Ovary (tissue), 9 donors: ENCODE results near the gene NUDT8. TPM values are rescaled to one million over a fixed set of nuclear protein-coding genes. Genes with fewer than 3 reads are reported as not detected.

Experiments used
- DNase-seq, 5 donors: peaks; one replicate each; pipeline ENCODE4 v3.0.0-alpha.2; 2019 to 2020
- H3K27ac ChIP-seq, 2 donors: fragments of 200-600 bp; one replicate each; pipeline versions ENCODE4 v1.5.1 to v1.8.0; 2019 to 2022
- H3K27me3 ChIP-seq: fragments of 200-600 bp; one replicate; pipeline ENCODE4 v1.8.0; 2022
- H3K36me3 ChIP-seq: fragments of 200-600 bp; sonication (generic); one replicate; pipeline ENCODE4 v1.5.1; 2019
- H3K4me1 ChIP-seq: one replicate; pipeline ENCODE4 v1.8.1; 2013; ENCODE audit warnings: mild to moderate bottlenecking, moderate library complexity; ENCODE audit not compliant: insufficient read depth
- H3K4me3 ChIP-seq: fragments of 200-600 bp; sonication (generic); one replicate; pipeline ENCODE4 v1.5.1; 2017
- H3K9me3 ChIP-seq, 2 donors: fragments of 200-600 bp in 1 of 2; sonication (generic) in 1 of 2; one replicate each; pipeline versions ENCODE4 v1.5.1 to v1.8.1; 2013 to 2019; ENCODE audit warnings: mild to moderate bottlenecking in 1 of 2, moderate library complexity in 1 of 2
- EP300 ChIP-seq: sonication (generic); formaldehyde crosslinking; IDR thresholded peaks from one replicate; pipeline ENCODE4 v1.6.1; 2017; ENCODE audit warnings: antibody characterized with exemption
- POLR2A ChIP-seq: fragments of 450-650 bp; IDR thresholded peaks from one replicate; pipeline ENCODE4 v1.6.1; 2017; ENCODE audit warnings: antibody characterized with exemption, mild to moderate bottlenecking, moderate library complexity
- WGBS, 3 donors: extraction: QIAGEN DNeasy Blood & Tissue Kit in 1 of 3; methylation state at CpG; one replicate each; pipeline versions ENCODE4 v1.1.5 to v1.1.7; 2013 to 2017; 5-methylcytosine and 5-hydroxymethylcytosine counted together
- intact Hi-C, 4 donors: fragments of 100-400 bp; cut with DNase I; formaldehyde crosslinking; loops; one replicate each; pipeline versions ENCODE4 v1.11.0 to v1.15.1; 2022 to 2023
- polyA plus RNA-seq, 2 donors: library from polyadenylated mRNA; stranded (reverse); fragments of 200-250 nt in 1 of 2; fragments of 350-450 nt in 1 of 2; fragmentation: Illumina TruSeq in 1 of 2; extraction: RNeasy Lipid Tissue Mini Kit (QIAGEN cat#74804) in 1 of 2; gene quantifications; one replicate each; pipeline ENCODE4 v1.2.3, GENCODE V29; 2013 to 2014
- total RNA-seq, 7 donors: library from RNA; depleted of rRNA in 2 of 7; stranded (reverse); fragments of >200 nt in 2 of 7; fragmentation: NEBNext Ultra II Directional in 3 of 7; extraction: Animal tissue kit (Norgen Biotek cat#: 25700) in 3 of 7; gene quantifications; one replicate each; pipeline versions ENCODE4 v1.1.0 to v1.2.4, GENCODE V29; 2016 to 2023
- TF ChIP-seq, protein P1 (sequence below), 3 donors: fragments of 450-650 bp in 2 of 3; fragments of 200-600 bp in 1 of 3; IDR thresholded peaks; one replicate each; pipeline versions ENCODE4 v1.5.1 to v1.8.0; 2016 to 2022; ENCODE audit warnings: antibody characterized with exemption in 3 of 3, mild to moderate bottlenecking in 1 of 3
- donor health status: DM: no; HTN: no; CAD: no; lungs with moderate emphysema.
- donor health status: DM: no; HTN: no; CAD: no.
- donor health status: Bipolar disorder and iron deficiency.
- donor health status: DM: yes; HTN: yes; CAD: no.
- donor health status: DM: no; HTN: no; CAD: no.
- donor health status: DM: yes; HTN: yes; CAD: no.

The NUDT8 gene
- total and polyA plus RNA-seq, 9 donors, result 5.0 to 10.5 (median 7.3) TPM; not detected in 1

DNA sequence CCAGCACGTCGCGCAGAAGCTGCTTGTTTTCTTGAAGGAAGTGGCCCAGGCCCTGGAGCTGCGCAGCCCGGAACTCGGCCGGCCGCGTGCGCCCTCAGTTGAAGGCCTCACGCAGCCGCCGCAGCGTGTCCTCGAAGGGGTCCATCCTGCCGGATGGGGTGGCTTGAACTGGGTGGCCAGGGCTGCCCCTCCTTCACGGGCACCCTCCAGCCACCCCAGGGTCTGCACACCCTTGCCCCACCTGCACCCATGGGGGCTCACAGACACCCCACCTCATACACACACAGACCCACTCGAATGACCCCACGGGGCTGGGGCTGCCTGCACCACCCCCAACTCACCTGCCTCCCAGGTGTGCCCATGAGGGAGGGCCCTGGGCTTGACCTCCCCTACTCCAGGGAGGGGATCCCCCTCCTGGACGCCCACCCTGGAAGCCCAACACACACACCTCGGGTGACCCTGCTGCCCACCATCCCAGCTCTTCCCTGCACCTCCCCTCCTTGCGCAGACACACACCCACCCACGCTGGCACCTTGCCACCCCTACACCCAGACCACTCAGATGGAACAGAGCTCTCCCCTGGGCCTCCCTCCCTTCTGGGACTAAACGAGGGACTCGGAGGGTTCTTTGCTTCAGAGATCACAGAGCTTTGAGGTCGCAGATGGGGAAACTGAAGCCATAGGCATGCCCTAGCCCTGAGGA is 37.9 kb upstream of the NUDT8 start:
- Histone ChIP-seq H3K9me3 (no peaks in the 10 kb centered on the region), H3K4me3 (no peak overlapping the region), H3K36me3 (no peaks in the 10 kb centered on the region), H3K27me3 (no peaks in the 10 kb centered on the region), H3K27ac (no peak overlapping the region), H3K4me1 (no peaks in the 10 kb centered on the region)
- no peak for DNase-seq
- WGBS, 3 donors, result 69 to 73% (median 69%) methylated on average over 25 to 26 of the region's 26 CpGs
- TF ChIP-seq EP300 (no peak), POLR2A (no peak)
- TF ChIP-seq, protein P1, sequence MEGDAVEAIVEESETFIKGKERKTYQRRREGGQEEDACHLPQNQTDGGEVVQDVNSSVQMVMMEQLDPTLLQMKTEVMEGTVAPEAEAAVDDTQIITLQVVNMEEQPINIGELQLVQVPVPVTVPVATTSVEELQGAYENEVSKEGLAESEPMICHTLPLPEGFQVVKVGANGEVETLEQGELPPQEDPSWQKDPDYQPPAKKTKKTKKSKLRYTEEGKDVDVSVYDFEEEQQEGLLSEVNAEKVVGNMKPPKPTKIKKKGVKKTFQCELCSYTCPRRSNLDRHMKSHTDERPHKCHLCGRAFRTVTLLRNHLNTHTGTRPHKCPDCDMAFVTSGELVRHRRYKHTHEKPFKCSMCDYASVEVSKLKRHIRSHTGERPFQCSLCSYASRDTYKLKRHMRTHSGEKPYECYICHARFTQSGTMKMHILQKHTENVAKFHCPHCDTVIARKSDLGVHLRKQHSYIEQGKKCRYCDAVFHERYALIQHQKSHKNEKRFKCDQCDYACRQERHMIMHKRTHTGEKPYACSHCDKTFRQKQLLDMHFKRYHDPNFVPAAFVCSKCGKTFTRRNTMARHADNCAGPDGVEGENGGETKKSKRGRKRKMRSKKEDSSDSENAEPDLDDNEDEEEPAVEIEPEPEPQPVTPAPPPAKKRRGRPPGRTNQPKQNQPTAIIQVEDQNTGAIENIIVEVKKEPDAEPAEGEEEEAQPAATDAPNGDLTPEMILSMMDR (IDR thresholded peaks at IDR 0.05), result no peak
- intact Hi-C loops, result no loop called here

DNA sequence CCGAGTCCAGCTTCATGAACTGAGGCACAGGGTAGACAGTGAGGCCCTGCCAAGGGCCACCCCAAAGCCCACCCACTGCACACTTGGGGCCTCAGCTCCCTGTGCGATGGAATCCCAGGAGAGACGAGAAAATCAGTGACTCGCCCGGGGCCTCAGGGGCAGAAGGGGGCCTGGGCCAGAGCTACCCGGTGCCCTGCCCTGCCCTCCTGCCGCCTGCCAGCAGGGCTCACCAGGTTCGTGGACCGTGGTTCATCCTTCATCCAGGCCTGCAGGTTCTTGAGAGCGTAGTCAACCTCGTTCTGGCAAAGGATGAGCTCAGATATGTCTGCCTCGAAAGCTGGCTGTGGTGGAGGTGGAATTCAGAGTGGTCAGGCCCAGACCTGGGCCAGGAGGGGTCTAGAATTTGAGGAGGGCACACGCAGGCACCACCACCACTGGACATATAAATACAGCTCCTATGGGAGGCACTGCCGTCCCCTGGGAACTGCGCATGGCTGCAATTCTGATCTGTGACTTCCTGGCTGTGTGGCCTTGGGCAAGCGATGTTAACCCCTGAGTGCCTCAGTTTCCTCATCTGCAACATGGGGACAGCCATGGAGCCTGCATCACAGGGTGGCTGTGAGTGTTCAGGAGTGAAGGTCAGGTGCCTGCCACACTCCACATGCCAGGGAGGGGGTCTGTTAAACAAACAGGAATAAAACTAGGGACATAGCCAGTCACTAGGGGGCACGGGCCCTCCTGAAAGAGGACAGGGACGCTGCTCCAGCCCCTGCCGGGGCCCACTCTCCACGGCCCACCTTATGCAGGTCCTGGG is 37.1 kb upstream of the NUDT8 start:
- TF ChIP-seq, protein P1 (IDR thresholded peaks at IDR 0.05), result no peak
- no peak for TF ChIP-seq POLR2A
- WGBS, 3 donors, result 63 to 69% (median 69%) methylated on average over 16 to 20 of the region's 20 CpGs
- H3K9me3 ChIP-seq, result no peaks in the 10 kb centered on the region

DNA sequence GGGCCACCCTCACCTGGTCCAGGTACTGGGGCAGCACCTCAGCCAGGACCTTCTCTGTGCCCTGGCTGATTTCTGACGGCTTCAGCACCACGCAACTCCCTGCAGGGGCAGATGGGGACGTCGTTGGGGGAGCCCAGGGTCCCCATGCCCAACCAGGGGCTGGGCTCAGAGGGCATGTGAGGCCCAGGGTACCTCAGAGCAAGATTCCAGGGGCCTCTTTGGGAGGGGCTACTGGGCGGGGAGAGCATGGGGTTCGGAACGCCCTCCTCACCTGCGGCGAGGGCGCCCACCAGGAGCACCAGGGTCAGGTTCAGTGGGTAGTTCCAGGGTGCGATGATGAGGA is 36.5 kb upstream of the NUDT8 start:
- DNase-seq, result no peak
- no peak overlapping the region for H3K27ac ChIP-seq
- H3K4me1 ChIP-seq, result no peaks in the 10 kb centered on the region
- intact Hi-C loops, result no loop called here
- no peak for TF ChIP-seq POLR2A
- TF ChIP-seq EP300, result no peak
- TF ChIP-seq, protein P1 (IDR thresholded peaks at IDR 0.05), result no peak
- no peak overlapping the region for H3K4me3 ChIP-seq
- 86 to 90% (median 89%) methylated on average over 9 to 11 of the region's 11 CpGs for WGBS, 3 donors
- no peaks in the 10 kb centered on the region for H3K36me3 ChIP-seq
- no peaks in the 10 kb centered on the region for H3K27me3 ChIP-seq
- no peaks in the 10 kb centered on the region for H3K9me3 ChIP-seq

More for the DNA sequence above, 37.1 kb upstream of the NUDT8 start:
- DNase-seq, result no peak
- intact Hi-C loops, result no loop called here
- no peaks in the 10 kb centered on the region for H3K27me3 ChIP-seq
- H3K36me3 ChIP-seq, result no peaks in the 10 kb centered on the region
- H3K4me1 ChIP-seq, result no peaks in the 10 kb centered on the region
- no peak overlapping the region for H3K27ac ChIP-seq
- H3K4me3 ChIP-seq, result no peak overlapping the region

DNA sequence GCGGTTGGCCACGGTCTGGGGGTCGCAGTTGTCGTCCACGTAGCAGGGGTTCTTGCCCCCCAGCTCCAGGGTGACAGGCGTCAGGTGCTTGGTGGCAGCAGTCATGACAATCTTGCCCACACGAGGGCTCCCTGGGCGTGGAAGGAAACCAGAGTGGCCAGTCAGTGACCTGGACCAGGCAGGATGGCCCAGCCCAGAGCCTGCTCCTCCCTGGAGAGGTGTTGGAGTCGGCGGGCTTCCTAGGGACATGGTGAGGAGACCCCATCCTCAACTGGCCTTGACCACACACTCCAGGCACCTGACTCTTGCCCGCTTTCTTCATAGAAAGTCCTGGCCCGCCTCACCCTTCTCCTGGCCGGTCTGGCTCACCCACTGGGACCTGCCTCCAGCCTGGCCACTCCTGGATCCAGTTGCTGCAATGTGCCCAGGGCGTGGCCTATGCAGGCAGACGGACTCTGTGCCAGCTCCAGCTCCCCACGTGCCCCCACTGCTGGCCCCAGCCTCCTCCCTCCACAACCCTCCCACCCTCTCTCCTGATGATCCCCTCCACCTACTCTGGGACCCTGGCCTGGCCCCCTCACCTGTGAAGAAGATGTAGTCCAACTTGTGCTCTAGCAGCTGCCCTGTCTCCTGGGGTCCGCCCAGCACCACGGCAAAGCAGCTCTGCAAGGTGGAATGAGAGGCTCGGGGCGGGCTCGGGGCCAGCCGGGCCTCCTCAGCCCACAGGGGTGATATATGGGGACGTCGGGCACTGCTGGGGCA is 36.0 kb upstream of the NUDT8 start:
- TF ChIP-seq, protein P1 (IDR thresholded peaks at IDR 0.05), result no peak
- intact Hi-C loops, result no loop called here
- no peaks in the 10 kb centered on the region for H3K36me3 ChIP-seq
- H3K9me3 ChIP-seq, result no peaks in the 10 kb centered on the region
- H3K4me1 ChIP-seq, result no peaks in the 10 kb centered on the region
- H3K27me3 ChIP-seq, result no peaks in the 10 kb centered on the region
- no peak overlapping the region for H3K27ac ChIP-seq
- no peak for DNase-seq
- no peak overlapping the region for H3K4me3 ChIP-seq
- 76 to 84% (median 79%) methylated on average over 24 of the region's 24 CpGs for WGBS, 3 donors
